Liver (tissue), 3 donors: ENCODE data around the gene BMPER.
A peak's percentile ranks its signal among the peaks of the same experiment; 100 is the strongest.

Experiments used
- CTCF ChIP-seq: fragments of 150-350 bp; IDR thresholded peaks from 2 replicates; pipeline ENCODE4 v1.5.1; 2017; ENCODE audit warnings: improper control_type of control experiment, low read depth, low read length; ENCODE audit not compliant: missing input control
- MAX ChIP-seq: IDR thresholded peaks from 2 replicates; pipeline ENCODE4 v1.6.1; 2016; ENCODE audit warnings: antibody characterized with exemption
- REST ChIP-seq: IDR thresholded peaks from 2 replicates; pipeline ENCODE4 v1.6.1; 2016; ENCODE audit warnings: antibody characterized with exemption, mild to moderate bottlenecking
- RXRA ChIP-seq, 2 donors: IDR thresholded peaks; 2 replicates each; pipeline ENCODE4 v1.6.1; 2017 to 2018; ENCODE audit warnings: antibody characterized with exemption in 2 of 2, mild to moderate bottlenecking in 1 of 2
- SP1 ChIP-seq: IDR thresholded peaks from 2 replicates; pipeline ENCODE4 v1.6.1; 2018; ENCODE audit warnings: antibody characterized with exemption, mild to moderate bottlenecking
- TAF1 ChIP-seq: conservative IDR thresholded peaks from 2 replicates; pipeline ENCODE4 v1.6.1; 2016; ENCODE audit warnings: antibody characterized with exemption, mild to moderate bottlenecking
- YY1 ChIP-seq: IDR thresholded peaks from 2 replicates; pipeline ENCODE4 v1.6.1; 2016; ENCODE audit warnings: antibody characterized with exemption, mild to moderate bottlenecking
- donor health status: healthy.
- donor health status: healthy.

DNA sequence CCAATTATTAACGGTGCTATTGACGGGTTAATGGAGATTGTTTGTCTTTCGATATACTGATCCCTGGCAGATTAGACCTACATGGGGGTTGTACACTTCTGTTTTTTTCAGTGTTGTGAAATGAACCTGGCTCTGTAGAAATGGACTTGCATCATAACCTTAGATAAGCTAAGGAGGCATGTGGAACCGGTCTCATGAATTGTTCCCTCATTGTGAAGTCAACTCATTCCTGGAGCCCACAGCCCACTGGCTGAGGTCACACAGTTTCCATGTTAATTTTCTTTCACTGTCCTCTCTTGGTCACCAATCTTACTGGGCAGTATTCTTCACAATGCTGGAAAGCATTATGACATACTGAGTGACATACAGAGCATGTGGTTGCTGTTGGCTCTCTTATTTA is 202.8 kb downstream of the BMPER start:
- no peak for TF ChIP-seq CTCF
- peak; percentile 59 for TF ChIP-seq MAX
- TF ChIP-seq REST = no peak
- no peak for TF ChIP-seq YY1
- peak in 1 of 2 donors; percentile 69 for TF ChIP-seq RXRA (IDR thresholded peaks at IDR 0.05)
- TF ChIP-seq SP1 = no peak
- TF ChIP-seq TAF1 = no peak
